ENCODE measurements around the gene CADM1.

CADM1 gene

DNA sequence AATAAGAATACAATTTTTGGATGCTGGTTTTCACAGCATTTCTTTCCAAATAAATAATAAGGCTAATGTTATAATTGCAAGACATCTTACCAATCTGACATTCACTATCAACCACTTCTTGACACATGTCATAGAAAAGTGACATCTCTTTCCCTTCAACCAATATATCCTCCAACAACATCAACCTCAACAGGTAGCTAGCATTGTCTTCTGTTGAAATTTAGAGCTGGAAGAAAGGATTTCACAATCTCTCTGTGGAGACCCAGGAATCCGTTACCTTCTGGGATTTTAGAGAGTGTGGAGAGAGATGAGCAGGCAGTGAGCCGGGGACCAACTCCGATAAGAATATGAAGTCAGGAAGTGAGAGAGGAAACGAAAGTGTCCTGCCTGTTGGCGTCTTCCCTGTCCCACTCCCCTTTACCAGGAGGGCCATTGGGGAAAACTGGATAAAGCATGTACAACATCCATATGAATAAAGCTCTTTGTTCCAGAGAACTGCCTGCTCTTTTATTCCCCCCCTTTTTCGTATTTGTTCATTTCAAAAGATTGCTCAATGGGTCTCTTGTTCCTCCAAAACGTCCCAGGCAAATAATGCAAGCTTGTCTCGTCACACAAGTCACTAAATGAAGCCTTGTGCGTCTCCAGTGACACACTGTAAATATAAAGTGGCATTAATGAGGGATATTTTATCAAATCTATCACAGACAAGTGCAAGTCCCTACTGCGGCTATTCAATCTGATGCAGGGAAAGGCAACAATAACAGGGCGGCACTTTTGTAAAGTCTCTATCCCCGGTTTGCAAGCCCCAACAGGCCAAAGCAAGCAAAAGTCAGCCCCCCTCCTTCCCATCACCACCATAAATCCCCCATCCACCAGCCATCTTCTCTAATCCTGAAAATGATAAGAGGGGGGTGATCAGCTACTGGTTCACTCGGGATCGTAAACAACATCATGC lies 3.4 kb downstream of the CADM1 start:
- no peaks in the 10 kb centered on the region for H3K36me3 Mint-ChIP-seq
- peaks cover 11% of the 10 kb centered on the region for H3K4me1 Mint-ChIP-seq
- no peak overlapping the region for H3K4me3 Mint-ChIP-seq
- H3K27ac Mint-ChIP-seq = no peak overlapping the region
- ATAC-seq (no peak), DNase-seq (ENCODE audit: low spot score in 2 of 2) (no peak)
- no peaks in the 10 kb centered on the region for H3K9me3 Mint-ChIP-seq

DNA sequence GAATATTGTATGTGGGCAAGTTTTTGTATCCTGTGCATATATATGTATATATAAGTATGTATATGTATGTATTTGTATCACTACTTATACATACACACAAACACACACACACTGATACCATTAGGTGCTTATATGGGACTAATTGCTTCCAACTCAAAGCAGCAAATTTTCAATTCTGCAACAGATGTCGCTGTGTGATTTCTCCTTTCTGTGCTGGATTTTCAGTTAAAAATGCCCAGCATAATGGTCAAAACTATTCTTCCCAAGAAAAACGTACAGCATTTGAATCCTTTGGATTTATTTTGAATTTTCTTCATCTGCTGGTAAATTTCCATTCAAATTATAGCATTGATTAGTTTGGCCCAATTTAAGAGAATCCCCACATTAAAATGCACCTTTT lies 4.3 kb downstream of the CADM1 start:
- Mint-ChIP-seq H3K27ac (no peak overlapping the region), H3K4me3 (no peak overlapping the region), H3K36me3 (no peaks in the 10 kb centered on the region), H3K4me1 (peaks cover 5% of the 10 kb centered on the region), H3K9me3 (no peaks in the 10 kb centered on the region)
- no peak for ATAC-seq
- DNase-seq (ENCODE audit: low spot score in 2 of 2) = no peak

DNA sequence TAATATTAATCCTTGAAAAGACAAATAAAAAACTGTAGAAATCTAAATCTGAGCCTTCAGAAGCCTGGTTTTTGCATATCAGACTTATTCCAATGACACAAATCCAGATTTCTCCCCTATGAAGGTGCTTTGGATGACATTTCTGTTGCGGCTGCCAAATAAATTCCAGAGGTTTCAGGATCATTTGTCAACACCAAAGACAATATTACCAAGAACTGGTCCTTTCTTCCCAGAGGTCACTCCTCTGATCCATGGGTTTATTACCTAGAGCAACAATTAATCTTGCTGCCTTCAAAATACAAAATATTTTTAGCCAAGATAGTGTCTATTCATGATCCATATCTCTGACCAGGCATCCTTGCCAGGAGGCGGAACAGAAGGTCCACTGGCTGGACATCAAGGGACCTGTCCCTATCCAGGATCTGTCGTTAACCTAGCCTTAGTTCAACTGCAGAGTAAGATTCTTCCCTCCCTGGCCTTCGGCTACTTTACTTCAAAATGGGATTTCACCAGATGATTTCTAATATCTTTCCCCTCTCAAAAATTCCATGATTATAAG lies 4.9 kb downstream of the CADM1 start:
- ATAC-seq = no peak

DNA sequence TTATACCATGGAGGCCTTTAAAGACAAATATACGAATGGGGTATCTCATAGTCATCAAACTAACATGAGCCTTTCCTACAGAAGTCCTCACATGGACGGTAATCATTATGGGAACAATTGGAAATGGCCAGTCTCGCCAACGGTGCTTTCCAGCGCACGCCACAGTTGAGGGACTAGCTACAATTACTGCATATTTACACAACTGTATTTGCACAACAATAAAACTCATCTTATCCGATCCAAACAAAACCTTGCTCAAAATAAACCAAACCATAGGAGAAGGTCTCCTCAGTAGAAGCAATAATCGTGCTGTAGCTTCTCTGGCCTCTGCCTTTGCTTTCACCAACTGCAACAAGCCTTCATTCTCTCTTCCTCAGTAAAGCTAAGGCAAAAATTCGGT lies 5.9 kb downstream of the CADM1 start:
- DNase-seq (ENCODE audit: low spot score in 2 of 2) (no peak), ATAC-seq (no peak)
- Mint-ChIP-seq H3K4me1 (no peaks in the 10 kb centered on the region), H3K9me3 (no peaks in the 10 kb centered on the region), H3K36me3 (no peaks in the 10 kb centered on the region), H3K4me3 (no peak overlapping the region), H3K27ac (no peak overlapping the region)

More for the DNA sequence above, 4.9 kb downstream of the CADM1 start:
- no peak for DNase-seq (ENCODE audit: low spot score in 2 of 2)
- Mint-ChIP-seq H3K36me3 (no peaks in the 10 kb centered on the region), H3K9me3 (no peaks in the 10 kb centered on the region), H3K4me3 (no peak overlapping the region), H3K4me1 (no peaks in the 10 kb centered on the region), H3K27ac (no peak overlapping the region)

DNA sequence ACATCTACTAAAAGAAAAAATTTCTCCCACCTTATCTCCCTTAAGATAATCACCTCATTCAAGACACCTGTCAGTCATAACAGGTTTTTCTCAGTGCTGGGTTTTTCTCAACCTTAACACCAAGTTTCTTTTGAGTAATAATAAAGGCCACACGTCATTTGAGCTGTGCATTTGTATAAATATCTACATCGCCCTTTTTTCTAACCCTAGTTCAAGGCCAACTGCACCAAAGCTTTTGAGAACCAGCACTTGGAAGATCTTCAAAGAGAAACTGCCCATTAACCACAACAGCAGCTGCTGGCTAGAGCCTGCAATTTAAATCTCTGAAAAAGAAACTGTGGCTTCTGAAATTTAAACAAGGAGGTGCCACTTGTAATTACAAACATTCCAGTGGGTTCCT lies 6.9 kb downstream of the CADM1 start:
- Mint-ChIP-seq H3K27ac (no peak overlapping the region), H3K4me3 (no peak overlapping the region), H3K4me1 (no peaks in the 10 kb centered on the region), H3K36me3 (no peaks in the 10 kb centered on the region), H3K9me3 (no peaks in the 10 kb centered on the region)
- ATAC-seq (no peak), DNase-seq (ENCODE audit: low spot score in 2 of 2) (no peak)

DNA sequence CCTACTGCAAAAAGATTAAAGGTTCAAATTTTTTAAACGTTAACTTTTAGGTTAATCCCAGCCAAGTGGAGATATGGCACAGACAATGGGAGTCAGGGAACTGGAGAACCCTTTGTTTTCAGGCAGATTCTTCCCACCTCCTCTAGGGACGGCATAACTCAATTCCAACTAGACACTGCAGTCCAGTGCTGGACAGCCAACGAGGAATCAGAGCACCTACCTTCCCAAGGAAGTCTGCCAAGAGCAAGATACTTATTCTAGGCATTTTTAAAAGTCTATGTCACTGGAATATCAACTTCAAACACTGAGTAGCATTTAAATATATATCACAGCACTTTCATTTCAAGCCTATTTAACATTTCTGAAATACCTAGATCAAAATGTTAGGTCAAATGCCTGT lies 7.3 kb downstream of the CADM1 start:
- DNase-seq (ENCODE audit: low spot score in 2 of 2) (no peak), ATAC-seq (no peak)
- no peaks in the 10 kb centered on the region for H3K4me1 Mint-ChIP-seq
- no peak overlapping the region for H3K4me3 Mint-ChIP-seq
- H3K36me3 Mint-ChIP-seq = no peaks in the 10 kb centered on the region
- no peaks in the 10 kb centered on the region for H3K9me3 Mint-ChIP-seq
- H3K27ac Mint-ChIP-seq = no peak overlapping the region

DNA sequence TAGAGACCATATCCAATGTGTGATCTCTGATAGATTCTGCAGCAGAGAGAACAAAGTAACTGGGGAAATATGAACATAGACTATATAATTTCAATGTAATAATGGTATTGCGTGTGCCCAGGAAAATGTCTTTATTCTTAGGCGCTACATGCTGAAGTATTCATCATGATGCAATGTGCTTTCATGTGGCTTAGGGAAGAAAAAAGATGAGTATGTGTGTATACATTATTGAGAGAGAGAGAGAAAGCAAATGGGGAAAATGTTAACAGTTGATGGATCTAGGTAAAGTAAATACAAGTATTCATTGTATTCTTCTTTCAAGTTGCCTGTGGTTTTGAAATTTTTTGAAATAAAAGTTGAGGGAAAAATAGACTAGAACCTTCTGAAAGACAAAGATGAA lies 10.3 kb downstream of the CADM1 start:
- DNase-seq (ENCODE audit: low spot score in 2 of 2) (no peak), ATAC-seq (no peak)
- H3K4me1 Mint-ChIP-seq = no peaks in the 10 kb centered on the region
- H3K4me3 Mint-ChIP-seq = no peak overlapping the region
- H3K9me3 Mint-ChIP-seq = peaks cover 2% of the 10 kb centered on the region
- H3K36me3 Mint-ChIP-seq = no peaks in the 10 kb centered on the region
- no peak overlapping the region for H3K27ac Mint-ChIP-seq

DNA sequence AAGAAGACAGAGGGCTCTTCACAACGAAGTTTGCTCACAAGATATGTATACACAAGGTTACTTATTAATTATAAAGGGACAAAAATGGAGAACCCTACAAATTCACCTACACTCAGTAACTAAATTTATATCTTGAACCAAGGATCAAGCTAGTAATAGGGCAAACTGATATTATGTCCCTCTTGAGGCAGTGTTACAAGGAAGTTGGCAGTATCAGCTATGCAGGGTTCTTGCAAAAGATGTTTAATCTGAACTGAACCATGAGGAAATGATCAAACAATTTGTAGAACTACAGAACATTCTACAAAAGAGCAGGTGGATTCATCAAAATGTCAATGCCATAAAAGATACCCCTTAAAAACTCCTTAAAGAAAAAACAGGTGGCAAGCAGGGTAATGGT lies 10.7 kb downstream of the CADM1 start:
- H3K9me3 Mint-ChIP-seq = peaks cover 2% of the 10 kb centered on the region
- no peaks in the 10 kb centered on the region for H3K36me3 Mint-ChIP-seq
- no peak for ATAC-seq
- H3K4me1 Mint-ChIP-seq = no peaks in the 10 kb centered on the region
- no peak for DNase-seq (ENCODE audit: low spot score in 2 of 2)
- no peak overlapping the region for H3K4me3 Mint-ChIP-seq
- no peak overlapping the region for H3K27ac Mint-ChIP-seq

DNA sequence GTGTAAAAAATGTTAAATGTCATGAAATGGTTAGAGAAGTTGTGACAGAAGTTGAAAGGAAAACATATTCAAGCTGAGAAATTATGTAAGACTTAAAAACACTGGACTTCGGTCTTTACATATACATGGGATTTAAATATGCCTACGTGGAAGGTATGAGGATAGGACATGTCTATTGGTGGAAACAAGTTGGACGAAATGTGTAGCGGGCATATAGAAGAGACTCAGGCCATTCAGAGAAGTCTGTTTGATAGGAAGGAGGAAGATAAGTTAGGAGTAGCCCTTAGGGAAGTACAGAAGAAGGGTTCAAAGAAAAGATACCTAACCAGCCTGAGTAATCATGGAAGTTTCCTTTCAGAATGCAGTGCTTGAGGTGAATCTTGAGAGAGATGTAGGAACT lies 14.7 kb downstream of the CADM1 start:
- no peaks in the 10 kb centered on the region for H3K4me1 Mint-ChIP-seq
- H3K27ac Mint-ChIP-seq = no peak overlapping the region
- ATAC-seq = no peak
- H3K9me3 Mint-ChIP-seq = peaks cover 8% of the 10 kb centered on the region
- H3K4me3 Mint-ChIP-seq = no peak overlapping the region
- DNase-seq (ENCODE audit: low spot score in 2 of 2) = no peak
- H3K36me3 Mint-ChIP-seq = no peaks in the 10 kb centered on the region

DNA sequence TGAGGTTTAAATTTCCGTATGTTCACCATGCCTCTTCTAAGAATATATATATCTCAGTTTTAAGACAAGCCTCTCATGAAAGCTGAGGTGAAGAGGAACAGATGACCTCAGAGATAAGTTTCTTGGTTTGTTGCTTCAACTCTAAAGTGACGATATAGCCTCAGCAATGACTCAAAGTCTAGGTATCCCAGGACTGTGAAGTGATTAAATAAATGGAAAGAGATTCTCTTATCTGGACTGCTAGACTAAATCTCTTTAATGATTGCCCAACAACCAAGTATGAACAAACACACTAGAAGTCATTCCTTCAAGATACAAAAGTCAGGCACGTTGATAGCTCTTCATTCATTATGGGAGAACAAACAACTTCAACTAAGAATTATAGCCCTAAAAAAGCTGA lies 15.3 kb downstream of the CADM1 start:
- ATAC-seq (no peak), DNase-seq (ENCODE audit: low spot score in 2 of 2) (no peak)
- H3K4me1 Mint-ChIP-seq = no peaks in the 10 kb centered on the region
- H3K9me3 Mint-ChIP-seq = peaks cover 8% of the 10 kb centered on the region
- H3K36me3 Mint-ChIP-seq = no peaks in the 10 kb centered on the region
- H3K27ac Mint-ChIP-seq = no peak overlapping the region
- H3K4me3 Mint-ChIP-seq = no peak overlapping the region

DNA sequence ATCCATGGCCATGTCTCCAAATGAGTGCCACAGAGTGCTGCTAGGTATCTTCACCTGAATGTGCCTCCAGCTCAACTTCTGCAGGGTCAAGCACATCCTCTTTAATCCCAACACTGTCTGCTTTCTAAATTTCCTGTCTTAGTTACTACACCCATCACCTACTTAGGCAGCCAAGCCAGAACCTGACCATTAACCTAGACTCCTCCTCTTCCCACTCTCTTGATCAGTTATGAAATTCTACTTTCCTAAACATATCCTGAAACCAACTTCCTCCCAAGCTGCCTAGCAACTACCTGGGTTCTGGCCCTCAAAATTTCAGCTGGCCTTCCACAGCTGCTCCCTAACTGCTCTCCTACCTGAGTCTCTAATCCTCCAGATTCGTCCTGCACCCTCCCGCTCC lies 22.7 kb downstream of the CADM1 start:
- H3K9me3 Mint-ChIP-seq = peaks cover 6% of the 10 kb centered on the region
- no peak for ATAC-seq
- no peaks in the 10 kb centered on the region for H3K36me3 Mint-ChIP-seq
- H3K27ac Mint-ChIP-seq = no peak overlapping the region
- H3K4me3 Mint-ChIP-seq = no peak overlapping the region
- no peak for DNase-seq (ENCODE audit: low spot score in 2 of 2)
- no peaks in the 10 kb centered on the region for H3K4me1 Mint-ChIP-seq

DNA sequence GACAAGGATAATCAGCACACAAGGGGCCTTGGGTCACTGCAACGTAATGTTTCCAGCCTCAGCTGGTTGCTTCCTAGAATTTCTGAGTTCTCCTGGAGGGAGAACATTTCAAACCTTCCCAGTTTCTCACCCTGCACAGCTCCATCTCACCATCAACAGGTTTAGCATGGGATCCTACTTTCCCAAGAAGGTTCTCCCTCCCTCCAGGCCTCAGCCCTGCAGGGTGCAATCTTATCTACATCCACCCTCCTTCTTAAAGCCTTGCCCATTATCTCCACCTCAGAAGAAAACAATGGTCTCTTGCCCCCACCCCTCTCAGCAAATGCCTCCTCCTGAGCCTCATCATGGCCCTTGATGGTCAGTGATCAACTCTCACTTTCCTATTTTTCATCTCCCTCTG lies 23.6 kb downstream of the CADM1 start:
- Mint-ChIP-seq H3K27ac (no peak overlapping the region), H3K4me3 (no peak overlapping the region), H3K9me3 (peaks cover 1% of the 10 kb centered on the region), H3K36me3 (no peaks in the 10 kb centered on the region), H3K4me1 (no peaks in the 10 kb centered on the region)
- DNase-seq (ENCODE audit: low spot score in 2 of 2) = no peak
- no peak for ATAC-seq

DNA sequence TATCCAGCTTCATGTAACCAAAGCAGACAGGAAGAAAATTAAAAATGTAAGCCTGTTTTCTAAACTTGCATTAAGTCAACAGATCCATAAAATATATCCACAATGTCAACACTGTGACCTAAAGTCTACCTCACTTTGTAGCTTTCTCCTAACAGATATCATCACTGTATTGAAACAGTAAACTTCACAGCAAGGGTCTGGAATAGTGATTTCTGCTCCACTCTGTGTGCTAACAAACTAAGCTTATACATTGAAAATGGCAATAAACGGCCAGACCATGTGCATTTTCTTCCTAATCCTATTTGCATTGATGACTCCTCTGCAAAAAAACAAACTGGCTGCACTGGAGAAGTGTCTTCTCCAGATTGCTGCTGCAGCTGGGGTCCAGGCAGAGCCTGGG lies 26.8 kb downstream of the CADM1 start:
- Mint-ChIP-seq H3K9me3 (no peaks in the 10 kb centered on the region), H3K36me3 (no peaks in the 10 kb centered on the region), H3K4me3 (no peak overlapping the region), H3K4me1 (no peaks in the 10 kb centered on the region), H3K27ac (no peak overlapping the region)
- ATAC-seq (no peak), DNase-seq (ENCODE audit: low spot score in 2 of 2) (no peak)

DNA sequence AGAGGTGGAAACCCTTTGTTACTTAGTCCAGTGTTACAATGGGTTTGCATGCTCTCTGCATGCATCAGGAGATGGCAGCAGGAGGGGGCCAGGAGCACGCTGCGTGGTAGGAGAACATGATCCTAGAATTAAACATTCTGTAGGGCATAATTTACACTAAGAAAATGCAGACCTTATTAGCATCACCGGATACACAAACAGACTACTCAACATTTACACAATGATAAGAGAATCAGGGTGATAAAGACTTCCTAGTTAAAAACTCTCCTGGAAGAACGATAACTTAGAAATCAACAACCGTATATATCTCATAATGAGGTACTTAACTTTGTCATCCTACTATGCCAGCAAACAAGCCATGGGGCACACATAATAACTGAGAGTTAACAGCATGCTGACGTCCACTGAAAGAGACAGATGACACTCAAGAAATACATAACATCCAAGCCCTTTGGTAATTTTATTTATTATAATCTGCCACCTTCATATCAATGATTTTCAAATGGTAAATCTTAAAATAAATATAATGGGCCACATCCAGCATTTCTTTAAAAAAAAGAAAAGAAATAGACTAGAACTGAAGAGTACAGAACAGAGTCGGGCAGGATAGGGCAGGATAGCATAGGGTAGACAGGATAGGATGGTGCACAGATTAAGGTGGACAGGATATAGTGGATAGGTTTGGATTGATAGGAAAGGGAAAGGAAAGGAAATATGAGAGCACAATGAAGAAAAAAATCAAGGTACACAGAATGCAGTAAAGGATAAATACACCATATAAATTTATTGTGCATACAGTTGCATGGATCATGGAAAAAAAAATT lies 27.5 kb downstream of the CADM1 start:
- H3K4me3 Mint-ChIP-seq = no peak overlapping the region
- H3K4me1 Mint-ChIP-seq = no peaks in the 10 kb centered on the region

DNA sequence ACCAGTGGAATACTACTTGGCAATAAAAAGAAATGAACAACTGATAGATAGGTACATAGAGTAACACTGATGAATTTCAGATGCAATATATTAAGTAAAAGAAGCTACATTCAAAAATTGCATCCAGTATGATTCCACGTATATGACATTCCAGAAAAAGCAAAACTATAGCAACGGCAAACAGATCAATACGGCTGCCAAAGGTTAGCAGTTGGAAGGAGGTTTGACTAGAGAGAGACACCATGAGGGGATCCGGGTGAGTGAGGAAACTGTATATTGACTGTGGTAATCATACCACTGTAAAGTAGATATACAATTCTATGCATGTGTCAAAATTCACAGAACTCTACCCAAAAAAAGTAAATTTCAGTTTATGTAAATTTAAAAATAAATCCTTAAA lies 28.7 kb downstream of the CADM1 start:
- Mint-ChIP-seq H3K4me3 (no peak overlapping the region), H3K36me3 (no peaks in the 10 kb centered on the region), H3K4me1 (no peaks in the 10 kb centered on the region), H3K27ac (no peak overlapping the region), H3K9me3 (peaks cover 4% of the 10 kb centered on the region)
- ATAC-seq (no peak), DNase-seq (ENCODE audit: low spot score in 2 of 2) (no peak)

More for the DNA sequence above, 27.5 kb downstream of the CADM1 start:
- H3K36me3 Mint-ChIP-seq = no peaks in the 10 kb centered on the region
- peaks cover 1% of the 10 kb centered on the region for H3K9me3 Mint-ChIP-seq
- ATAC-seq = no peak
- no peak overlapping the region for H3K27ac Mint-ChIP-seq
- DNase-seq (ENCODE audit: low spot score in 2 of 2) = no peak
